Type B pancreatic cell (in vitro differentiated cells): Measurements from ENCODE around the gene SLC27A2. TPM values are rescaled to one million over a fixed set of nuclear protein-coding genes. Genes with fewer than 3 reads are reported as not detected.

Source experiments
- DNase-seq: peaks from one replicate; pipeline ENCODE4 v3.0.0; 2021; ENCODE audit warnings: mixed read lengths; ENCODE audit not compliant: unreplicated experiment; ENCODE audit errors: extremely low spot score
- H3K27ac Mint-ChIP-seq: 2 replicates; pipeline ENCODE4 v1.8.0; 2021; ENCODE audit warnings: mild to moderate bottlenecking, mixed read lengths
- H3K27me3 Mint-ChIP-seq: 2 replicates; pipeline ENCODE4 v1.8.0; 2021; ENCODE audit warnings: mixed read lengths
- H3K36me3 Mint-ChIP-seq: 2 replicates; pipeline ENCODE4 v1.8.0; 2021; ENCODE audit warnings: mixed read lengths
- H3K4me1 Mint-ChIP-seq: one replicate; pipeline ENCODE4 v1.8.0; 2021; ENCODE audit warnings: mixed read lengths; ENCODE audit not compliant: unreplicated experiment
- H3K4me3 Mint-ChIP-seq: 2 replicates; pipeline ENCODE4 v1.8.0; 2021; ENCODE audit warnings: mild to moderate bottlenecking, mixed read lengths
- H3K9me3 Mint-ChIP-seq: 2 replicates; pipeline ENCODE4 v1.8.0; 2021; ENCODE audit warnings: mixed read lengths
- total RNA-seq: library from RNA; stranded (reverse); gene quantifications from 2 replicates; pipeline ENCODE4 v1.2.1, GENCODE V29; 2021; ENCODE audit warnings: low replicate concordance
- TF ChIP-seq, protein P1 (sequence below): fragments of 200-600 bp; sonication (generic); conservative IDR thresholded peaks from 2 replicates; pipeline ENCODE4 v1.5.0; 2021; ENCODE audit warnings: antibody characterized with exemption, mild to moderate bottlenecking

SLC27A2 gene
- total RNA-seq, 1 donor from 2014 or later: 5.9 TPM

DNA sequence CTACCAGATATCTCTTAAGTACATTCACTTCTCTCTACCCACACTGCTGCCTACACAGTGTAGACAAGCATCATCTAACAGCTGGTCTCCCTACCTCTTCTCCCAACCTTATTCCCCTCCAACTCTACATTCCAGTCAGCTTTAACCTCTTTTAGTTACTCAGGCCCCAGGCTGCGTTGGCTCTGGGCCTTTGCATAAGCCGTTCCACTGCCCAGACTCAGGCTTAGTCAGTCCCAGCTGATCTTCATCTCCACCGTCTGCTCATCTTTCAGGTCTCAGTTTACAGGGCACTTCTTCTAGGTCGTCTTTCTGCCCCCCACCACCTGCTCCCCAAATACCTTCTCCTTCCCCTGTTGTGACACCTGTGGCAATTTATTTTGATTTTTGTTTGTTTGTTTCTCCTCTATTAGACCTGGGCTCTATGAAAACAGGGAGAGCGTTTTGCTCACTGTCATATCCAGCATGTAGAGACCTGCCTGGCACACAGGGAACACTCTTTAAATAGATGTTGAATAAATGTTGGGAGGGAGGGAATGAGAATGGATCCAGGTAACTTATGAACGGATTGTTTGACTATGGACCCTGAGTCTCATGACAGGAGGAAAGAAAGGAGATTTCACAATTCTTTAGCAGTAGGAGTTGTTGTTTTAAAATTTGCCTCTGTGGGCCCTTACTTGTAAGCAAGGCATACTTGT is 11.1 kb downstream of the SLC27A2 start:
- TF ChIP-seq, protein P1, sequence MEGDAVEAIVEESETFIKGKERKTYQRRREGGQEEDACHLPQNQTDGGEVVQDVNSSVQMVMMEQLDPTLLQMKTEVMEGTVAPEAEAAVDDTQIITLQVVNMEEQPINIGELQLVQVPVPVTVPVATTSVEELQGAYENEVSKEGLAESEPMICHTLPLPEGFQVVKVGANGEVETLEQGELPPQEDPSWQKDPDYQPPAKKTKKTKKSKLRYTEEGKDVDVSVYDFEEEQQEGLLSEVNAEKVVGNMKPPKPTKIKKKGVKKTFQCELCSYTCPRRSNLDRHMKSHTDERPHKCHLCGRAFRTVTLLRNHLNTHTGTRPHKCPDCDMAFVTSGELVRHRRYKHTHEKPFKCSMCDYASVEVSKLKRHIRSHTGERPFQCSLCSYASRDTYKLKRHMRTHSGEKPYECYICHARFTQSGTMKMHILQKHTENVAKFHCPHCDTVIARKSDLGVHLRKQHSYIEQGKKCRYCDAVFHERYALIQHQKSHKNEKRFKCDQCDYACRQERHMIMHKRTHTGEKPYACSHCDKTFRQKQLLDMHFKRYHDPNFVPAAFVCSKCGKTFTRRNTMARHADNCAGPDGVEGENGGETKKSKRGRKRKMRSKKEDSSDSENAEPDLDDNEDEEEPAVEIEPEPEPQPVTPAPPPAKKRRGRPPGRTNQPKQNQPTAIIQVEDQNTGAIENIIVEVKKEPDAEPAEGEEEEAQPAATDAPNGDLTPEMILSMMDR: no peak
- H3K9me3 Mint-ChIP-seq: peaks cover 13% of the 10 kb centered on the region
- DNase-seq: no peak
- H3K36me3 Mint-ChIP-seq: no peaks in the 10 kb centered on the region
- H3K4me3 Mint-ChIP-seq: no peak overlapping the region
- no peaks in the 10 kb centered on the region for H3K4me1 Mint-ChIP-seq
- H3K27me3 Mint-ChIP-seq: no peaks in the 10 kb centered on the region
- H3K27ac Mint-ChIP-seq: no peak overlapping the region

DNA sequence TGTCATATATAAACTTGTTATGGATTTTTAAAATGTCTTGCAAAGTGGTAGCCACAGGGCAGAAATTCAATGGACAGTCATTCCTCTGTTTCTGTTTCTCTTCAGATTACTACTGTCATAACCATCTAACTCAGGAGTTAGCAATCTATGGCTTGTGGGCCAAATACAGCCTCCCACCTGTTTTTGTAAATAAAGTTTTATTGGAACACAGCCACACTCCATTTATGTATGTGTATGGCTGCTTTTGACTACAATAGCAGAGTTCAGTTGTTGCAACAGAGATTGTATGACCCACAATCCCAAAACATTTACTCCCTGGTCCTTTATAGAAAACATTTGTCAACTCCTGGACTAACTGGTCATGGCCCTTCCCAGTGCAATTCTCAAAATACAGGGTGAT is 20.0 kb downstream of the SLC27A2 start:
- no peak overlapping the region for H3K27ac Mint-ChIP-seq
- TF ChIP-seq, protein P1: no peak
- no peaks in the 10 kb centered on the region for H3K4me1 Mint-ChIP-seq
- no peaks in the 10 kb centered on the region for H3K36me3 Mint-ChIP-seq
- no peaks in the 10 kb centered on the region for H3K27me3 Mint-ChIP-seq
- H3K9me3 Mint-ChIP-seq: no peaks in the 10 kb centered on the region
- no peak for DNase-seq
- no peak overlapping the region for H3K4me3 Mint-ChIP-seq

DNA sequence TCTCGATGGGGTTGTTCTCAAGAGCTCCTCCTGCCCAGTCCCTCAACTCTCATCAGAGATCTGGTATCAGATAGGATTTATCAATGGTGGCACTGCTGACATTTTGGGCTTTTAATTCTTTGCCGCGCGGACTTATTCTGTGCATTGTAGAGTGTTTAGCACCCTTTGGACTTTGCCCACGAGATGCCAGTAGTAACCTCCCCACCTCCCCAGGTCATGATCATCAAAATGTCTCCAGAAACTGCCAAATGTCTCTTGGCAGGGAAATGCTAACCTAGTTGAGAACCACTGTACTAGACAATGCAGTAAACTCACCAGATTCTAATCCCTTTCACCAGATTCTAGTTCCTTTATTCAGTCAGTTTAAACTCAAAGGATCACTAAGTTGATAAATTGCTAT is 24.0 kb downstream of the SLC27A2 start:
- peaks cover 4% of the 10 kb centered on the region for H3K36me3 Mint-ChIP-seq
- TF ChIP-seq, protein P1: no peak
- no peak overlapping the region for H3K27ac Mint-ChIP-seq
- no peak for DNase-seq
- H3K4me1 Mint-ChIP-seq: no peaks in the 10 kb centered on the region
- no peaks in the 10 kb centered on the region for H3K27me3 Mint-ChIP-seq
- H3K4me3 Mint-ChIP-seq: no peak overlapping the region
- H3K9me3 Mint-ChIP-seq: peaks cover 5% of the 10 kb centered on the region

DNA sequence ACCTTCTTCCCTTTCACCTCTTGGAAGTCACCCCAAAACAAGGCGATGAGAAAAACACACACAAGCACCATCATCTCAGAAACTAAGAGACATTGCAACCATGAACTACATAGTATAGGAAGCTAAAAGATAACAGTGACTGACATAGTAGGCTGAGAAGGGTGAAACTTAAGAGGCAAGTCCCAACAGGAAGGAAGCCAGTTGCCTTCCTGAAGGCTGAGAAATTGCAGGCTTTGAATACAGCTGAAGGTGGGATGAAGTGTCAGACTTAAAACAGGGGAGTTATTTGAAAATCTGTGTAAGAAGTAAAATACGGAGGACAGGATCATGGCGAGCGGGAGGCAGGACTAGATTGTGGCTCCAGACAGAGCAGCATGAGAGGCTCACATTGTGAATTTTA is 27.8 kb downstream of the SLC27A2 start:
- Mint-ChIP-seq H3K36me3 (peaks cover 11% of the 10 kb centered on the region), H3K4me3 (peak overlapping the region; percentile 18), H3K9me3 (peaks cover 14% of the 10 kb centered on the region), H3K4me1 (no peaks in the 10 kb centered on the region), H3K27me3 (no peaks in the 10 kb centered on the region), H3K27ac (peak overlapping the region; percentile 16)
- DNase-seq: no peak
- TF ChIP-seq, protein P1: no peak

DNA sequence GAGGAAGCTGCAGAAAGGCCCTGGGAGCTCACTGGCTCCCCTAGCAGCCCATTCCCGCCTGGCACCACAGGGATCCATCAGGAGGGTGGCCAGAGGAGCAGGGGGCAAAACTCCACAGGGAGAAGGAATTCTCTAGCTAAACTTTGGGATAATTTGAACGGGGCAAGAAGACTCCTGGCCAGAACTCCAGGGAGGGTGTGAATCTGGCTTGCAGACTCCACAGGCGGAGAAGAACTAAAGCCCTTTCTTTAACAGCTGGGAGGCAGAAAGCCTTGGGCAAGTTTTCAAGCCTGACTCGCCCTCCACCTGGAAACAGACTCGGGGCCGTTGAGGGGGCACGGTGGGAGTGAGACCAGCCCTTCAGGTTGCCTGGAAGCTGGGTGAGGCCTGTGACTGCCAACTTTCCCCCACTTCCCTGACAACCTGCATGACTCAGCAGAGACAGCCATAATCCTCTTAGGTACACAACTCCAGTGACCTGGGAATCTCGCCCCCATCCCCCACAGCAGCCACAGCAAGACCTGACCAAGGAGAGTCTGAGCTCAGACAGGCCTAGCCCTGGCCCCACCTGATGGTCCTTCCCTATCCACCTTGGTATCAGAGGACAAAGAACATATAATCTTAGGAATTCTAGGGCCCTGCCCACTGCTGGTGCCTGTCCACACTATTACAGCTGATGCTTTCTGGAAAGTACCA is 28.6 kb downstream of the SLC27A2 start:
- Mint-ChIP-seq H3K9me3 (peaks cover 20% of the 10 kb centered on the region), H3K4me3 (no peak overlapping the region), H3K27ac (peak overlapping the region; percentile 16), H3K27me3 (no peaks in the 10 kb centered on the region), H3K4me1 (no peaks in the 10 kb centered on the region), H3K36me3 (peaks cover 11% of the 10 kb centered on the region)
- no peak for DNase-seq
- TF ChIP-seq, protein P1: no peak
